ENCODE data around the gene GABRD. TPM values are rescaled to one million over a fixed set of nuclear protein-coding genes. Genes with fewer than 3 reads are reported as not detected.
"Not testable (repeated sequence)": the region's sequence is repeated elsewhere in the genome, so short reads cannot be mapped to it uniquely, and the experiment has no call there.

Gene GABRD
- polyA plus RNA-seq, 1 donor from 2014 or later: not detected

DNA sequence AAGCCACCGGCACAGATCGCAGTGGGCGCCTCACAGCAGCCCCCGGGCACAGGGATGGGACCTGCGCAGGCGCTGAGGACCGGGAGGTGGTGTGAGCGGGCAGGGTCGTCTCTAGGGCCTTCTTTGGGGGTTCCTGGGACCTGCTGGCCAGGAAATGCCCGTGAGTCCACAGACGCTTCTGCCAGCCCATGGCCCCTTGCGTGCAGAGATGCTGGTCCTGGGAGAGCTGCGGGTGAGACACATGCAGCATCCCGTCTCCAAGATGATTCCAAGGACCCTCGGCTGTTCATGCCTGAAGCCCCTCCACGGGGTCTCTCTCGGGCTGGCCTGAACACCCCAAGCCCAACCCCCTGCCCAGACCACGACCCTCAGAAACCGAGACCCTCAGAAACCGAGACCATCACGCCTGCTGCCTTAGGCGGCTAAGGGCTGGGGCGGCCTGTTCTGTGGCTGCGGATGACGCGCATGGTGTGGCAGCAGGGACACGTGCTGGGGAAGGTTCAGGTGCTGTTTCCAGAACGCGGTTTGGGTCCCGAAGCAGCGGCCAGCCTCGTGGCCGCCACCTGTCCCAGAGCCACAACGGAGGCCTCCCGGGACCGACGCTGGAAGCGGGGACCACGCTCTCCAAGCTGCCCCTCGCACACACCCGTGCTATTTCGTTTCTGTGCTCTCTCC is 38.5 kb upstream of the GABRD start:
- no peaks in the 10 kb centered on the region for H3K36me3 Mint-ChIP-seq
- no peak overlapping the region for H3K27ac Mint-ChIP-seq
- H3K4me1 Mint-ChIP-seq: peaks cover 0 to 1% (median 0%) of the 10 kb centered on the region in 3 donors
- H3K27me3 Mint-ChIP-seq: peaks cover under 1% of the 10 kb centered on the region
- no peak overlapping the region for H3K4me3 Mint-ChIP-seq
- no peaks in the 10 kb centered on the region for H3K9me3 Mint-ChIP-seq

DNA sequence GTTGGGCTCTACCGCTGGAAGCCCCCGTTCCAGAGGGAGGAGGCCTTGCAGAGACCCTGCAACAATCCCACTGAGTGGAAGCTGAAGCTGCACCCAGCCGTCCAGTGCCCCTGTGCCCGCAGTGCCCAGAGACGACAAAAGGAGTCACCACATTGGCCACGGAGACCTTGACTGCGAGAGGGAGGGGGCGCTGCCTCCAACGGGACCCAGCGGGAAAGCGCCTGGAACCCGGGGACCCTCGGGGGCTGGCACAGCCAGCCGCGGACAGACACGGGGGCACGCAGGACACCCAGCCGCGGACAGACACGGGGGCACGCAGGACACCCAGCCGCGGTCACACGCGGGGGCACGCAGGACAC is 38.0 kb upstream of the GABRD start:
- no peak overlapping the region for H3K4me3 Mint-ChIP-seq
- no peak overlapping the region for H3K27ac Mint-ChIP-seq
- H3K27me3 Mint-ChIP-seq: no peaks in the 10 kb centered on the region
- H3K36me3 Mint-ChIP-seq: no peaks in the 10 kb centered on the region
- no peaks in the 10 kb centered on the region for H3K9me3 Mint-ChIP-seq
- peaks cover 0 to 1% (median 0%) of the 10 kb centered on the region in 3 donors for H3K4me1 Mint-ChIP-seq

GRCh38 chr1:1981631-1982327 is 37.4 kb upstream of the GABRD start:
- not testable (repeated sequence) for H3K27me3 Mint-ChIP-seq, H3K9me3 Mint-ChIP-seq, H3K4me1 Mint-ChIP-seq, H3K4me3 Mint-ChIP-seq, H3K36me3 Mint-ChIP-seq, H3K27ac Mint-ChIP-seq

DNA sequence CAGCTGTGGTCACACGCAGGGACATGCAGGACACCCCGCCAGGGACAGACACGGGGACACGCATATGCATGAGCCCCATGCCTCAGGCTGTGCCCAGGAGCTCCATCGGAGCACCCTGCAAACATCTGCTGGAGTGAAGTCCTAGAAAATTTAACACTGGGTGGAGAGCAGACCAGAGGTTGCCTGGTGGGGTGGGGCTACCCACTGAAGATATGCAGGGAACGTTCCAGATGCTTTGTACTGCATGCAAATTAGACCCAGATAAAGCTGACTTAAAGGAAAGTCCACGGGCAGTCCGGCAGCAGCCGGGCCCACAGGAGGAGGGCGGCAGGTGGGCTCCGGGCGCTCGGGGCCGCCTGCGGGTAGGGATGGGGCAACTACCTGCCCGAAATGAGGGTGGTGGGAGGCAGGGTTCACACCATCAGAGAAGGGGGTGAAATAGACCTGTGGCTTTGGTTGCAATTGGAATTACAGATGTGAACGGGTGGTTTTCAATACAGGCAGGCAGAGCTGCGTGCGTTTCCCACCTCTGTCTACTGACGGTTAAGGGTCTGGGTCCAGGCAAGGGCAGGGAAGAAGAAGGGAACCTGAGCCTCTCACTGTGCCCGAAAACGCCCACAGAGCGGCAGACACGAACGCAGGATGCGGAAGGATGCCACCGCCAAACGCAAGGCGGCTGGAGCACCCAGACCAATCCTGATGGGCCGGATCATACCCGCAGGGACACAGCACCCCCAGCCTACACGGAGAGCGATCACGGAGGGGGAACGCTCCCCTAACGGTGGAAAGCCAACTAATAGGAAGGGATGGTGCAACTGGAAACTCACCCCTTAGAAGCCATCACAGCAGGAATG is 36.5 kb upstream of the GABRD start:
- H3K36me3 Mint-ChIP-seq: no peaks in the 10 kb centered on the region
- H3K27me3 Mint-ChIP-seq: peaks cover 4% of the 10 kb centered on the region
- H3K4me3 Mint-ChIP-seq: no peak overlapping the region
- H3K4me1 Mint-ChIP-seq: peaks cover 0 to 1% (median 0%) of the 10 kb centered on the region in 3 donors
- H3K27ac Mint-ChIP-seq: no peak overlapping the region
- H3K9me3 Mint-ChIP-seq: no peaks in the 10 kb centered on the region

DNA sequence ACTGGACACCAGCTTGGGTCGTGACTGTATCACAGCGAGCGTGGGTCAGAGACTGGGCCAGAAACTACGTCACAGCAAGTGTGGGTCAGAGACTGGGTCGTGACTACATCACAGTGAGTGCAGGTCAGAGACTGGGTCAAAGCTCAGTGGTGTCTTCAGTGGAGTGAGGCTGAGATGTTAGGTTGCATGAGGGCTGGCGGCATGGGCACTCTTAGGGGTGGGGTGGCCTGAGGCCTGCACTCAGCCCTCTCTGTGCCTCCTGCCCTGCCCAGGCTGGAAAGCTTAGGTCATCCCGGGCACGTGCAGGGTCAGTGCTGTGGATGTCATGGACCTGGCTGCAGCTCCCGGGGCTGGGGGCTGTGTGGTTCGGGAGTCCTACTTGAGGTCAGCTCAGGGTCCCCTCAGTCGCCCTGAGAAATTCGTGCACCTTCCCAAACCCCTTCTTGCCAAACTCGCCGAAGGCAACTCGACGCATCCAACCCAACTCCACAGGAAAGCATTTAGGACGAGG is 34.5 kb upstream of the GABRD start:
- Mint-ChIP-seq H3K27ac (peak overlapping the region in 1 of 3 donors; percentile 63), H3K9me3 (no peaks in the 10 kb centered on the region), H3K4me3 (no peak overlapping the region), H3K27me3 (peaks cover 7% of the 10 kb centered on the region), H3K36me3 (no peaks in the 10 kb centered on the region), H3K4me1 (peaks cover 0 to 1% (median 0%) of the 10 kb centered on the region in 3 donors)

- Mint-ChIP-seq H3K4me1 (peaks cover 0 to 1% (median 0%) of the 10 kb centered on the region in 3 donors), H3K9me3 (no peaks in the 10 kb centered on the region), H3K27ac (no peak overlapping the region), H3K36me3 (no peaks in the 10 kb centered on the region), H3K27me3 (peaks cover 11% of the 10 kb centered on the region), H3K4me3 (no peak overlapping the region)
Measured at GRCh38 chr1:1985375-1986050, 33.6 kb upstream of the GABRD start.

- peaks cover 11% of the 10 kb centered on the region for H3K27me3 Mint-ChIP-seq
- peaks cover 0 to 1% (median 0%) of the 10 kb centered on the region in 3 donors for H3K4me1 Mint-ChIP-seq
- no peaks in the 10 kb centered on the region for H3K9me3 Mint-ChIP-seq
- H3K27ac Mint-ChIP-seq: no peak overlapping the region
- H3K36me3 Mint-ChIP-seq: no peaks in the 10 kb centered on the region
- no peak overlapping the region for H3K4me3 Mint-ChIP-seq
Measured at GRCh38 chr1:1986451-1987141, 32.5 kb upstream of the GABRD start.

DNA sequence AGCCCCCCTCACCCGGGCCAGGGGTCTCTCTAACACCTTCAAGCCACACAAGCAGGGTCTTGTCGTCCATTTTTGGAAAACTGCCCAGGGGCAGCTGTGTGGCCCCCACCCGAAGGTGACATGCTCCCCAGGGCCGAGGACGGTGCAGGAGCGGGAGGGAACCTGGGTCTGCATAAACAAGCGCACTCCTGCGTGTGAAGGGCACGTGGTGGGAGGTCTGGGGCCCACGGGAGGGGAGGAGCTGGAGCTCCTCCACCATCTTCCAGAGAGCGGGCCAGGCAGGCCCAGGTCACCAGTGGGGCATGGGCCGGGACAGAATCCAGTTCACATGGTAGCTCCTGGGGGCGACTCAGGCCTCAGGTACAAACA is 32.0 kb upstream of the GABRD start:
- peaks cover 0 to 1% (median 0%) of the 10 kb centered on the region in 3 donors for H3K4me1 Mint-ChIP-seq
- no peak overlapping the region for H3K4me3 Mint-ChIP-seq
- H3K27me3 Mint-ChIP-seq: peaks cover 11% of the 10 kb centered on the region
- H3K9me3 Mint-ChIP-seq: no peaks in the 10 kb centered on the region
- no peak overlapping the region for H3K27ac Mint-ChIP-seq
- H3K36me3 Mint-ChIP-seq: no peaks in the 10 kb centered on the region

DNA sequence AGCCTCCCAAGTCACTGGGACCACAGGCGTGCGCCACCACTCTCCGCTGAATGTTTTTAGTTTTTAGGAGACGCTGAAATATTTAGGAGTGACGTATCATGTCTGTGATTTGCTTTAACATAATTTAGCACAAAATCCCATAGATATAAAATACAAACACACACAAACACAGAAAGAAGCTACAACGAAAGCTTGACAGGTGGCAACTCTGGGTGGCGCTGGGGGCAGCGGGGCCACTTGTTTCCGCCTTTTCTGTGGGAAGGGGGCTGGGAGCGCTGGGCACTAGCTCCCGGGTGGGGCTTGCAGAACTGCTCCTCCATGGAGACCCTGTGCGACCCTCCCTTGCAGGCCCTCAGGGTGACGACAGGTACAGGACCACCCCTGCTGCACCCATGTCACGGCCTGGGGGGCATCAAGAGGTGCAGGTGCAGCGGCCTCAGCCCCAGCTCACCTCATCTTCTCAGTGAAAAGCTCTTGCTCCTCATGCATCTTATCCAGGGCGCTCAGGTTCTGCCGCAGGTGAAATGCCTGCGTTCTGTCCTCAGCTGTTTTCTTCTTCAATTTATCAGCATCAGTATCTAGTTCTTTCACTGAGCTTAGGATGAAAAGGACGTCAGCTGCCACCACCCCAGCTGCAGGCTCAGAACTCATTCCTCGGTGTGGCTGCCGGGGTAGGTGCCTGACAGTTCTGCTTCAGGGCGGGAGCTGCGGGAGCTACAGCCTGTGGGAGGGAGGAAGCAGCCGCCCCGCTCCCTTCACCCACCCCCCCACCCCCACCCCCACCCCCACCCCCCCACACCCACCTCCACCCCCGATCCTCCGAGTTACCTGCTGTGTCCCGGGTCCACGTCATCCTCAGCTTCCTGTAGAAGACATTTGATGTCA is 30.8 kb upstream of the GABRD start:
- H3K36me3 Mint-ChIP-seq: no peaks in the 10 kb centered on the region
- peaks cover 0 to 1% (median 0%) of the 10 kb centered on the region in 3 donors for H3K4me1 Mint-ChIP-seq
- peaks cover 11% of the 10 kb centered on the region for H3K27me3 Mint-ChIP-seq
- no peak overlapping the region for H3K4me3 Mint-ChIP-seq
- no peak overlapping the region for H3K27ac Mint-ChIP-seq
- H3K9me3 Mint-ChIP-seq: no peaks in the 10 kb centered on the region

DNA sequence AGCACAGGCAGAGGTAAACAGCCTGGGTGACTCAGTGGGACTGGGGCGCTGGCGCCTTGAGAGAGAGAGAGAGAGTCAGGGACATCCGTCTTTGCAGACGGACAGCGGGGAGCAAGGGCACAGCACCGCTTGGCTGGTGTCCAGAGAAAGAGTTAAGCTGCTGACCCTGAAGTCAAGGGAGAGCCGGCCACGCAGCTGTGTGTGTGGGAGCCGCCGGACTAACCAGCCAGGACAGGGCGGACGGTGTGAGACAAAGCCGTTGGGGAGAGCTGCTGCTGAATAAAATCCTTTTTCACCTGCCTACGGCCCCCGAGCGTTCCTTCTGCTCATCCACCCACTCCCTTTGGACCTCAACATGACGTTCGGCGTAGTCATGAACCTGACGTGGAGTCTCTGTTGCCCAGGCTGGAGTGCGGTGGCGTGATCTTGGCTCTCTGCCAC is 30.0 kb upstream of the GABRD start:
- H3K4me3 Mint-ChIP-seq: no peak overlapping the region
- H3K27me3 Mint-ChIP-seq: peaks cover 11% of the 10 kb centered on the region
- H3K36me3 Mint-ChIP-seq: no peaks in the 10 kb centered on the region
- H3K4me1 Mint-ChIP-seq: peaks cover 0 to 1% (median 0%) of the 10 kb centered on the region in 3 donors
- no peaks in the 10 kb centered on the region for H3K9me3 Mint-ChIP-seq
- H3K27ac Mint-ChIP-seq: peak overlapping the region in 1 of 3 donors; percentile 63

- no peaks in the 10 kb centered on the region for H3K4me1 Mint-ChIP-seq
- no peak overlapping the region for H3K27ac Mint-ChIP-seq
- no peaks in the 10 kb centered on the region for H3K36me3 Mint-ChIP-seq
- no peak overlapping the region for H3K4me3 Mint-ChIP-seq
- H3K9me3 Mint-ChIP-seq: no peaks in the 10 kb centered on the region
- H3K27me3 Mint-ChIP-seq: peaks cover 11% of the 10 kb centered on the region
Measured at GRCh38 chr1:1989789-1990188, 29.4 kb upstream of the GABRD start.

- Mint-ChIP-seq H3K36me3 (no peaks in the 10 kb centered on the region), H3K9me3 (no peaks in the 10 kb centered on the region), H3K4me1 (no peaks in the 10 kb centered on the region), H3K27me3 (peaks cover 11% of the 10 kb centered on the region), H3K4me3 (no peak overlapping the region), H3K27ac (no peak overlapping the region)
Measured at GRCh38 chr1:1990222-1990621, 28.9 kb upstream of the GABRD start.

DNA sequence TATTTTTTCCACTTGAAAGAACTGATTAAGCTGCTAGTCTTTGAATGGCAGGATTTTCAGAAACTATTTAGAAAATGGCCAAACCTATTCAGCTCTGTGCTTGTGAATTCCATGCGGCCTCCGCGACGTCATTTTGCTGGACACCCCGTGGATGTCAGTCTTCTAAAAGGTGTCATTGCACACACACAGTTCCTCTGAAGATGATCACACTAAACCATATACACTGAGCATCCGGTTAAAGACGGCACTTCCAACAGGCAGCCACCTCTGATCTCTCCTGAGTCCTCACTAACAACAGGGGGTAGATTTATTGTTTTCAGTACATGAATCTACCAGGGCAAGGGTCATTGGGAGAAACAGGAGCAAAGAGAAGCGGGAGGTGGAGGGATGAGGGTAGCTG is 24.6 kb upstream of the GABRD start:
- Mint-ChIP-seq H3K4me3 (no peak overlapping the region), H3K9me3 (no peaks in the 10 kb centered on the region), H3K27ac (no peak overlapping the region), H3K4me1 (peaks cover 0 to 4% (median 0%) of the 10 kb centered on the region in 3 donors), H3K36me3 (no peaks in the 10 kb centered on the region), H3K27me3 (peaks cover 11% of the 10 kb centered on the region)

Measured in IgD-negative memory B cell (primary cell).